Measurements from ENCODE around the gene RSPH10B2.
"Not testable (repeated sequence)": the region's sequence is repeated elsewhere in the genome, so short reads cannot be mapped to it uniquely, and the experiment has no call there.

The RSPH10B2 gene

GRCh38 chr7:6843092-6843491 is 89.2 kb downstream of the RSPH10B2 start:
- not testable (repeated sequence) for DNase-seq (ENCODE audit: low spot score)

GRCh38 chr7:6843654-6844053 is 89.8 kb downstream of the RSPH10B2 start:
- not testable (repeated sequence) for DNase-seq (ENCODE audit: low spot score)

GRCh38 chr7:6845971-6846449 is 92.1 kb downstream of the RSPH10B2 start:
- not testable (repeated sequence) for DNase-seq (ENCODE audit: low spot score)

GRCh38 chr7:6847751-6848150 is 93.8 kb downstream of the RSPH10B2 start:
- not testable (repeated sequence) for DNase-seq (ENCODE audit: low spot score)
